Caco-2 (cell line): ENCODE measurements around the gene DDX60. TPM values are rescaled to one million over a fixed set of nuclear protein-coding genes. Genes with fewer than 3 reads are reported as not detected.

Source experiments
- BruUV-seq: library from RNA; stranded (reverse); fragments of 400-500 nt; replicated peaks from 2 replicates; lab custom pipeline; 2021; lab: Mats Ljungman, UMichigan
- CTCF ChIA-PET: fragments of 300-600 bp; sonication (Branson Sonifier 250); formaldehyde crosslinking; loops from one replicate; lab custom pipeline; 2022; ENCODE audit warnings: antibody characterized with exemption; lab: Charles Lee
- POLR2A ChIA-PET: fragments of 300-600 bp; sonication (Branson Sonifier 250); formaldehyde crosslinking; loops from one replicate; lab custom pipeline; 2022; ENCODE audit warnings: antibody characterized with exemption; lab: Charles Lee
- DNase-seq, 2 experiments: peaks; one replicate each; pipeline versions ENCODE4 v3.0.0 to v3.0.0-alpha.2; 2020 to 2022
- H3K27me3 ChIP-seq: replicated peaks from 2 replicates; pipeline ENCODE4 v1.6.0; 2011; ENCODE audit warnings: low read length; ENCODE audit not compliant: control insufficient read depth, insufficient read depth
- H3K36me3 ChIP-seq: 2 replicates; pipeline ENCODE4 v1.5.1; 2011; ENCODE audit warnings: low read length; ENCODE audit not compliant: control insufficient read depth, insufficient read depth
- H3K4me1 ChIP-seq: fragments of 250-450 bp; sonication (Bioruptor Pico); 2 replicates; pipeline ENCODE4 v1.5.1; 2020; ENCODE audit warnings: mild to moderate bottlenecking
- H3K4me3 ChIP-seq: 2 replicates; pipeline ENCODE4 v1.5.1; 2011; ENCODE audit warnings: low read depth, mild to moderate bottlenecking, control low read depth, low read length
- H3K9me3 ChIP-seq: fragments of 250-450 bp; sonication (Bioruptor Pico); 2 replicates; pipeline ENCODE4 v1.5.1; 2020; ENCODE audit warnings: mild to moderate bottlenecking, moderate library complexity
- H3K27ac Mint-ChIP-seq: one replicate; pipeline ENCODE4 v1.8.0; 2022; ENCODE audit warnings: mixed read lengths; ENCODE audit not compliant: unreplicated experiment
- H3K27me3 Mint-ChIP-seq: one replicate; pipeline ENCODE4 v1.8.0; 2022; ENCODE audit warnings: mixed read lengths; ENCODE audit not compliant: insufficient read depth, unreplicated experiment
- H3K36me3 Mint-ChIP-seq: one replicate; pipeline ENCODE4 v1.8.0; 2022; ENCODE audit warnings: mild to moderate bottlenecking, mixed read lengths; ENCODE audit not compliant: insufficient read depth, unreplicated experiment
- H3K4me1 Mint-ChIP-seq: one replicate; pipeline ENCODE4 v1.8.0; 2022; ENCODE audit warnings: low read depth, mixed read lengths; ENCODE audit not compliant: unreplicated experiment
- H3K4me3 Mint-ChIP-seq: one replicate; pipeline ENCODE4 v1.8.0; 2022; ENCODE audit warnings: mild to moderate bottlenecking, moderate library complexity, mixed read lengths; ENCODE audit not compliant: unreplicated experiment
- H3K9me3 Mint-ChIP-seq: one replicate; pipeline ENCODE4 v1.8.0; 2022; ENCODE audit warnings: mixed read lengths; ENCODE audit not compliant: unreplicated experiment
- CTCF ChIP-seq, 2 experiments: fragments of 200-600 bp in 1 of 2; IDR thresholded peaks; 1 replicate in 1 of 2; 2 replicates in 1 of 2; pipeline versions ENCODE4 v1.5.1 to v1.8.0; 2011 to 2022; ENCODE audit warnings: antibody characterized with exemption in 1 of 2, control low read depth in 1 of 2, inconsistent platforms in 1 of 2, low read depth in 1 of 2, low read length in 1 of 2, mild to moderate bottlenecking in 1 of 2, moderate library complexity in 1 of 2; ENCODE audit not compliant: insufficient read depth in 1 of 2, severe bottlenecking in 1 of 2, unreplicated experiment in 1 of 2
- intact Hi-C: fragments of 100-400 bp; cut with micrococcal nuclease; formaldehyde crosslinking; loops from one replicate; pipeline ENCODE4 v1.10.0; 2022; ENCODE audit not compliant: unreplicated experiment
- total RNA-seq: library from RNA; stranded (reverse); gene quantifications from 2 replicates; pipeline ENCODE4 v1.2.3, GENCODE V29; 2022

The DDX60 gene
- total RNA-seq, 1 experiment from 2014 or later = 0.70 TPM

- H3K36me3 ChIP-seq = no peaks in the 10 kb centered on the region
- CTCF ChIA-PET = no interaction called here
- POLR2A ChIA-PET = no interaction called here
- TF ChIP-seq CTCF (IDR thresholded peaks at IDR 0.05; ENCODE audit: insufficient read depth in 1 of 2, low read depth in 1 of 2, low read length in 1 of 2, severe bottlenecking in 1 of 2, unreplicated experiment in 1 of 2) = no peak
- no peak overlapping the region for H3K4me3 ChIP-seq
- Mint-ChIP-seq H3K27ac (no peak overlapping the region), H3K27me3 (no peaks in the 10 kb centered on the region), H3K9me3 (peaks cover 23% of the 10 kb centered on the region), H3K4me3 (no peak overlapping the region), H3K36me3 (no peaks in the 10 kb centered on the region), H3K4me1 (no peaks in the 10 kb centered on the region)
- DNase-seq = no peak
- H3K27me3 ChIP-seq = no peaks in the 10 kb centered on the region
- BruUV-seq = no TSS peak
- 0 out of 2 replicates have a peak, but pooled peaks cover under 1% of the 10 kb centered on the region for H3K9me3 ChIP-seq
- intact Hi-C loops = no loop called here
- no peaks in the 10 kb centered on the region for H3K4me1 ChIP-seq
Measured at GRCh38 chr4:168208957-168209614, 109.5 kb downstream of the DDX60 start.

GRCh38 chr4:168203233-168203911 is 115.2 kb downstream of the DDX60 start:
- intact Hi-C loops = no loop called here
- no peaks in the 10 kb centered on the region for H3K4me1 ChIP-seq
- no peaks in the 10 kb centered on the region for H3K36me3 Mint-ChIP-seq
- H3K27me3 ChIP-seq = no peaks in the 10 kb centered on the region
- no peaks in the 10 kb centered on the region for H3K27me3 Mint-ChIP-seq
- H3K4me3 ChIP-seq = no peak overlapping the region
- H3K27ac Mint-ChIP-seq = no peak overlapping the region
- DNase-seq = no peak
- H3K4me1 Mint-ChIP-seq = no peaks in the 10 kb centered on the region
- CTCF ChIA-PET = no interaction called here
- no peaks in the 10 kb centered on the region for H3K36me3 ChIP-seq
- 0 out of 2 replicates have a peak, but pooled peaks cover 12% of the 10 kb centered on the region for H3K9me3 ChIP-seq
- POLR2A ChIA-PET = no interaction called here
- H3K4me3 Mint-ChIP-seq = no peak overlapping the region
- no peak for TF ChIP-seq CTCF (IDR thresholded peaks at IDR 0.05; ENCODE audit: insufficient read depth in 1 of 2, low read depth in 1 of 2, low read length in 1 of 2, severe bottlenecking in 1 of 2, unreplicated experiment in 1 of 2)
- BruUV-seq = no TSS peak
- H3K9me3 Mint-ChIP-seq = peaks cover 43% of the 10 kb centered on the region

GRCh38 chr4:168200685-168201084 is 117.9 kb downstream of the DDX60 start:
- no peak overlapping the region for H3K27ac Mint-ChIP-seq
- no peak for TF ChIP-seq CTCF (IDR thresholded peaks at IDR 0.05; ENCODE audit: insufficient read depth in 1 of 2, low read depth in 1 of 2, low read length in 1 of 2, severe bottlenecking in 1 of 2, unreplicated experiment in 1 of 2)
- no peaks in the 10 kb centered on the region for H3K4me1 Mint-ChIP-seq
- no peaks in the 10 kb centered on the region for H3K36me3 Mint-ChIP-seq
- H3K27me3 Mint-ChIP-seq = no peaks in the 10 kb centered on the region
- no peak overlapping the region for H3K4me3 Mint-ChIP-seq
- intact Hi-C loops = no loop called here
- ChIA-PET CTCF (no interaction called here), POLR2A (no interaction called here)
- DNase-seq = no peak
- H3K4me1 ChIP-seq = no peaks in the 10 kb centered on the region
- no TSS peak for BruUV-seq
- no peaks in the 10 kb centered on the region for H3K27me3 ChIP-seq
- H3K36me3 ChIP-seq = no peaks in the 10 kb centered on the region
- H3K9me3 Mint-ChIP-seq = peaks cover 36% of the 10 kb centered on the region
- H3K9me3 ChIP-seq = 0 out of 2 replicates have a peak, but pooled peaks cover 12% of the 10 kb centered on the region
- no peak overlapping the region for H3K4me3 ChIP-seq
